HG03571 (cell line): ENCODE measurements around the gene CAGE1.
"Not testable (repeated sequence)": the region's sequence is repeated elsewhere in the genome, so short reads cannot be mapped to it uniquely, and the experiment has no call there.

Experiments used
- ATAC-seq: cut with Tn5 transposase; IDR thresholded peaks from one replicate; pipeline ENCODE4 v1.9.1; 2021; ENCODE audit not compliant: unreplicated experiment

CAGE1 gene

DNA sequence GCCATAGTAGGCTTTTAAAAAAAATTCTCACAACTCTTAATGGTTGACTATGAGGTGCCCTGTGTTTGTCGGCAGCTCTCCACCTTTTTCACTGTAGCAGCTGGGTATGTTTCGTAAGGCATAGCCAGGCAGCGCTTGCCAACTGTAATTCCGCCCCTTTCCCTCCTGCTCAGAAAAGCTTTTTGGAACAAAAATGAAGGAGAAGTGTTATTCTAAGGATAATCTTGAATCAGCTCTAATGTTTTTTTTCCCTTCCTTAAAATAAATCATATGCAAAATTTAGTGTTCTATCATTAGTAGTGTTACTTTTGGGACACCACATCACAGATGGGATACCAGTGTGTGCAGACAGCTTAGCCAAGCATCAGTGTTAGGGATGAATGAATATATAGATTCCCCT is 21.3 kb upstream of the CAGE1 start:
- ATAC-seq, result no peak

DNA sequence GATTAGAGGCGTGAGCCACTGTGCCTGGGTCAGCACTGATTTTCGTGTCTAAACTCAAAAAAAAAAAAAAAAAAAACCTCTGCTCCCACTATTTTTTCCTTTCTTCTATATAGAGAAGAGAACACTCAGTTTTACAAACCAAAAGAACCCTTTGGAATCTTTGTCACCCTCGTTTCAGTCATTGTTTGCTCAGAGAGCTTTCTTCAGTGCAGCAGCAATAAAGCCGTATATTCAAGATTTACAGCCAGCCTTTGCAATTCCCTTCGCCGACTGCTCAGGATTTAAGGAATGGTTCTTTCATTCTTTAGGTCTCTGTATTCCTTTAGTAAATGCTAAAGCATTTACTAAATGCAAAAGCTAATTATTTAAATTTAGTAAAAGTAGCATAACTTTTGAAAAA is 20.2 kb upstream of the CAGE1 start:
- ATAC-seq, result no peak

DNA sequence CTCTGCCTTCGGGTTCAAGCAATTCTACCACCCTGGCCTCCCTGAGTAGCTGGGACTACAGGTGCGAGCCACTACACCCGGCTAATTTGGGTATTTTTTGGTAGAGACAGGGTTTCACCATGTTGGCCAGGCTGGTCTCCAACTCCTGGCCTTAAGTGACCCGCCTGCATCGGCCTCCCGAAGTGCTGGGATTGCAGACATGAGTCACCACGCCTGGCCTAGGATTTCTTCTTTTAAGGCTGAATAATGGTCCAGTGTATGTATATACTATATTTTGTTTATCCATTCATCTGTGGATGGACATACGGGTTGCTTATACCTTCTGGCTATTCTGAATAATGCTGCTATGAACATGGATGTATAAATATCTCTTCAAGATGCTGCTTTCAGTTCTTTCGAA is 17.2 kb upstream of the CAGE1 start:
- ATAC-seq, result no peak

DNA sequence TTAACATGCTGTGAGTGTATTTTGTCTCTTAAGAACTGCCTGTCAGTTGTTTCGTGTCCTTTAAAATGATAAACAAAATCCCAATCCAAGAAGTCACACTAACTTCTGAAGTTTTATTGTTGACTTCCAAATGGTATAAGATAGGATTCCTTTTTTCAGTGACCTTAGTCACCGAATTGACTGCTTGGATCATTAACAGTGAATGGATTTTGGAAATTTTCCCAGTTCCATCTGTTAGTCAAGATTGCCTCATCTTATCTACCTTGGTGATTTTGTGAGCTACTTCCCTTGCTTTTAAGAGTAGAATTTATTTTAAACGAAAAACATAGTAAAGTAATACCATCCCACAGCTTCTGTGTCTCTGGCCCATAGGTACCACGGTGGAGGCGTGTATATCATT is 15.0 kb upstream of the CAGE1 start:
- ATAC-seq, result no peak

DNA sequence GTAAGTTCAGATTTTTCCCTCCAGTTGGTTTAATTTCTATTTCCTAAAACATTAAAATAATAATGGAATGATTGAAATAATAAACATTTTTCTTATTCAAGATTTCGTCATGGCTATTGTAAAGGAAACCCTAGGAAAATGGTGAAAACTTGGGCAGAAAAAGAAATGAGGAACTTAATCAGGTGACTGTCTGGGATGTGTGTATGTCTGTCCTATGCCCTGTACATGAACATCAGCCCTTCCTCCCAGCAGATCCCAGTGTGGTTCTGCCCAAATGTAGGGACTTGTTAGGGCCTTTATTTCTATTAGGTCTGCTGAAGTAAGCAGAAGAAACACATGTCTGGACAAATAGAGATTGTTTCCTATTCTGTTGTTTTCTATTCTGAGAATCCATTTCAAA is 13.2 kb upstream of the CAGE1 start:
- ATAC-seq, result no peak

DNA sequence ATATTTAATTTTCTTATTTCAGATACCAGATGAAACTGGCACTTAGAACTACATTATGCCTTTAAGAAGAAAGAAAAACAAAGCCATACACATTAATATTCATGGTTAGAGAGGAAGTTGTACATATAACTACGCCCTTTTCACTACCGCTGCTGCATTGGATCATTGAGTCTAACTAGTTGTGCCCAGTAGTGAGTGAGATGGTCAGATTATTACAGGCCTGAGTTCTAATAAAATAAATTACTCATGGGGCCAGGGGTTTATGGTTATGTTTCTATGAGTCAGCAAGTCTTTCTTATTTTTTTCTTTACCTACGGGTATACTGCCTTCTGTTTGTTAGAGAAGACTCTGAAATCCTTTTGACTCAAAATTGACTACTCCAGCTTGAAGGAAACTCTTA is 11.5 kb upstream of the CAGE1 start:
- ATAC-seq, result no peak

DNA sequence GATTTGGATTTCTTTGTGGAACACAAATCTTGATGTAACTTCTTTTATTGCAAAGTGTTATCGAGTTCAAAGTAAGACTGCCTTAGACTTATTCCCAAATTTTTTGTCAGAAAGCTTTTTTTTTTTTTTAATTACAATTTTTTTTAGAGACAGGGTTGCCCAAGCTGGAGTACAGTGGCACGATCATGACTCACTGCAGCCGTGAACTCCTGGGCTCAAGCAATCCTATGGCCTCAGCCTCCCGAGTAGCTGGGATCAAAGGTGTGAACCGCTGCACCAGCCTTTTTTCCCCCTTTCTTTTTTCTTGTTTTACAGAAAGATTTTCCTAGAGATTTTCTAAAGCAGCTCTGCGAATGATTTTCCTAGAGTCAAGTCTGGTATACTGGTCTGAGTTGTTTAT is 2.9 kb upstream of the CAGE1 start:
- ATAC-seq, result no peak

DNA sequence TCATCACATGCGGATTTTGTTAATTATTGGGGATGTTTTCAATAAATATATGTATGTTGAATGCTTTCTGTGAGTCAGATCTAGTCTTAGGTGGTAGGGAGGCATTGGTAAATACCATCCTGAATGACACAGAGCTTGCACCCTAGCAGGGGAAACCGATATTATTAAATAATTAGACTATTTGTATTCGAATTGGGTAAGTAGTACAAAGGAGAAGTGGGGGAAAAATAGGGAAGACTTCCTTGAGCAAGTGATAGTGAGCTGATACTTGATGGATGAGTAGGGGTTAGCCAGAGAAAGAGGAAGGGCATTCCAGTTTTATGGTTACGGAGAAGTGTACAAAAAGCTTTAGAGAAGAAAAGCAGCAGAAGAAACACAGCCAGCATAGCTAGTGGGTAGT is 1.6 kb upstream of the CAGE1 start:
- no peak for ATAC-seq

DNA sequence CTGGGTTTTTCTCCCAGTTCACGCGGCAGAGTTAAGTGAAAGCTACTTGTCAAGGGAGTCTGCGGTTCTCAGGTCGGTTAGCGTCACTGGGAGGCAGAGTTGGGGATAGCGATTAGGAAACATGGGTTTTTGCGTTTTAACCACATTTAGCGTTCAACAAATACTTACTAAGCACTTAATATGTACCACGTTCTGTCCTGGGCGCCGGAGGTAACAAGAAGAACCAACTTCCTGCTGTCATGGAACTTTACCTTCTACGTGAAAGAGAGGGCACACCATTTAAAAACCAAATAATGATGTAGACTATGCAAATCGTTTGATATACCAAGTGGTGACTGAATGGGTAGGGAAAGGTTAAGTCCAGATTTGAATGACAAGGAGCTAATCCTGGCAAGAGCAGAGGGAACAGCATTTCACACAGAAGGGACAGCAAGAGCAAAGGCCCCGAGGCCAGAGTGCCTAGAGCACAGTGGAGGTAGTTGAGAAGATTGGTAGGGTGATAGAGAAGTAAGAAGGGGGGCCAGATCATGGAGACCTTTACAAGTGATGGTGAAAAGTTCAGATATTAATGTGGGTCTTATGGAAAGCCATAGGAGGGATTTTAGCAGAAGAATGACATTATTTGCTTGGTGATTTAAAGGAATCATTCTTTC is 810 bp upstream of the CAGE1 start:
- peak; percentile 7 for ATAC-seq

DNA sequence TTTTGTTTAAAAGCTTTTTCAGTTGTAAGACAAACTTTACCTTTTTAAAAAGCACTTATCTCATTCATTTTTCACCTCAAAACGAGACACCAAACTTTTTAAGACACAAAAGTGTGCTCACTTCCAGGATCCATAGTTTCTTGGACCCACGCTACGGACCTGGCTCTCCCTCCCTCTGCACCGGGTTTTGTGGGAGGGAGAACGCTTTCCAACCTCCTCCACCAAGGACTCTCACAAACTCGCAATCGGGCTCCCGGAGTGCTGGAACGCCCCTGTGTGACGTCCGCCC is 436 bp downstream of the CAGE1 start:
- ATAC-seq, result no peak

DNA sequence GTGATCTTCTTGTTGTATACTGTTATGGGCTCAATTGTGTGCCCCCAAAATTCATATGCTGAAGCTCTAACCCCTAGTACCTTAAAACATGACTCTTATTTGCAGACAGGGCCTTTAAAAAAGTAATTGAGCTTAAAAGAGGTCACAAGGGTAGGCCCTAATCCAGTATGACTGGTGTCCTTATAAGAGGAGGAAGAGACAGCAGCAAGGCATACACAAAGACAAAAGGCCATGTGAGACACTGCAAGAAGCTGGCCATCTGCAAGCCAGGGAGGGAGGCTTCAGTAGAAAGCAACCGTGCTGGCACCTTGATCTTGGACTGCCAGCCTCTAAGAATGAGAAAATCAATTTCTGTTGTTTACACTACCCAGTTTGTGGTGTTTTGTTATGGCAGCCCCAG is 8.4 kb downstream of the CAGE1 start:
- no peak for ATAC-seq

DNA sequence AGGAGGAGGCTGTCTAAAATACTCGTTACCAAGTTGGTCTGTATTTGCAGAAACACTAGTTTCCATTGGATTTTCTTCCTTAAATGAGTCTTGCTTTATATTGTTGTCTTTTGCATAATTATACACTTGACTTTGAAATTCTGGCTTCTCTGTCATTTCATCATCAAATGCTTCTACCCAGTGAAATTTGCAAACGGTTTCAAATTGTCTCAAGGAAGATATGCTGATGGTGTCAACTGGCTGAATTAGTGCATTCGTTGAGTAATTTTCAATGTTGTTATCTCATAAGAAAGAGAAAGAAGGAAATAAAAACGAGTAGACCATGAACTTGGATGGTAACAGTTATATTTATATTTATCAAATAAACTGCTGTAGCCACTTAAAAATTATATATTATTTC is 10.8 kb downstream of the CAGE1 start:
- ATAC-seq, result no peak

DNA sequence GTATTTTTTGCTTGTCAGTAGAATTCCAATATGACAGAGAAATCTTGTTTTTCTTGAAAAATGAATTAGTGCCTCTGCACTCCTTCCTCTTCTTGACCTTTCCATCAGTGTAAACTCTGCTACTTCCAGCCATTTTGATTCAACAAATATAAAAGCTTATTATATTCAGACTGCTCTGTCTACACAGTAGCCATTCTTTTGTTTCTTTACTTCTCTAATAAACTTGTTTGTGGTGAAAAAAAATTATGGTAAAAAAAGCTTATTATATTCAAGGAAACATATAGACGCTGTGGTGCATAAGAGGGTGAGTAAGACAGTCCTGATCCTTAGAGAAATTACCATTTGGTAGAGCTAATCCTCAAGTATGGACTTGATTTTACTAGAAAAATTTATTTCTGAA is 11.6 kb downstream of the CAGE1 start:
- ATAC-seq, result no peak

DNA sequence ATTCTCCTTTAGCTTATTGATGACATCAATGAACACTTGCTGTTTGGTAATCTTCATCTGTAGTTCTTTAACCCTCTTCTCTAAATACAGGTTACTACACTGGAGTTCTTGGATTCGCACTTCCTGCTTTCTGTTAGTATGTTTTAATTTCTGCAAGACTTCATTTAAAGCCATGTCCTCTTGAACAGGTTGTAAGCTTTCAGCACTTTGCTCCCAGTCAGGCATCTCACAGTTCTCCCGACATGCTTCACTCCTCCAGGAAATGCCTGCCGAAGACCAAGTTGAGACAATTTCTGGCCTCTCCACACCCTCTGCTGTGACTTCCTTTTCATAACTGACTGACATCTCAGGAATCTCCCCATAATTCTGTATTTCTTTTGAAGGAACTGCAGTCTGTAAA is 15.8 kb downstream of the CAGE1 start:
- no peak for ATAC-seq

DNA sequence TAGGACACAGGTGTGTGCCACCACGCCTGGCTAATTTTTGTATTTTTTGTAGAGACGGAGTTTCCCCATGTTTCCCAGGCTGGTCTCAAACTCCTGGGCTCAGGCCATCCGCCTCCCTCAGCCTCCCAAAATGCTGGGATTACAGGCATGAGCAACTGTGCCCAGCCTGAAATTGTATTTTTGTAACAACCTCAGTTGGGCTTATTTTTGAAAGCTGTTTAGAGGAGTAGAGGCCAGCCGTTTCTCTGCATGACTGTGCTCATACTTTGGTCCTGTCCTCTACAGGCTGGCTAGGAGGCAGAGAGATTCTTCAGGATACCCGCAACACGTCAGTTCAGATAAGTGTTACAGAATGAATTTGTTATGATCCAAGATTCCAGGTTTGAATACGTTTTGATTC is 22.1 kb downstream of the CAGE1 start:
- ATAC-seq, result no peak

DNA sequence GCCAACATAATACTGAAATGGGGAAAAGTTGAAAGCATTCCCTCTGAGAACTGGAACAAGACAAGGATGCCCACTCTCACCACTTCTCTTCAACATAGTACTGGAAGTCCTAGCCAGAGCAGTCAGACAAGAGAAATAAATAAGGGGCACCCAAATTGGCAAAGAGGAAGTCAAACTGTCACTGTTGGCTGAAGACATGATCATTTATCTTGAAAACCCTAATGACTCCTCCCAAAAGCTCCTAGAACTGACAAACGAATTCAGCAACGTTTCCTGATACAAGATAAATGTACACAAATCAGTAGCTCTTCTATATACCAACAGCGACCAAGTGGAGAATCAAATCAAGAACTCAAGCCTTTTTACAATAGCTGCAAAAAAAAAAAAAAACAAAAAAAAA is 37.6 kb downstream of the CAGE1 start:
- ATAC-seq, result not testable (repeated sequence)

DNA sequence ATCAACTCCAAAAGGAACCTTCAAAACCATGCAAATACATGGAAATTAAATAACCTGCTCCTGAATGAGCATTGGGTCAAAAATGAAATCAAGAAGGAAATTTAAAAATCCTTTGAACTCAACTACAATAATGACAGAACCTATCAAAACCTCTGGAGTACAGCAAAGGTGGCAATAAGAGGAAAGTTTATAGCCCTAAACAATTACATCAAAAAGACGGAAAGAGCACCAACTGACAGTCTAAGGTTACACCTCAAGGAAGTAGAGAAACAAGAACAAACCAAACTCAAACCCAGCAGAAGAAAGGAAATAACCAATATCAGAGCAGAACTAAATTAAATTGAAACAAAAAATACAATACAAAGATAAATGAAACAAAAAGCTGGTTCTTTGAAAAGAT is 39.0 kb downstream of the CAGE1 start:
- not testable (repeated sequence) for ATAC-seq

DNA sequence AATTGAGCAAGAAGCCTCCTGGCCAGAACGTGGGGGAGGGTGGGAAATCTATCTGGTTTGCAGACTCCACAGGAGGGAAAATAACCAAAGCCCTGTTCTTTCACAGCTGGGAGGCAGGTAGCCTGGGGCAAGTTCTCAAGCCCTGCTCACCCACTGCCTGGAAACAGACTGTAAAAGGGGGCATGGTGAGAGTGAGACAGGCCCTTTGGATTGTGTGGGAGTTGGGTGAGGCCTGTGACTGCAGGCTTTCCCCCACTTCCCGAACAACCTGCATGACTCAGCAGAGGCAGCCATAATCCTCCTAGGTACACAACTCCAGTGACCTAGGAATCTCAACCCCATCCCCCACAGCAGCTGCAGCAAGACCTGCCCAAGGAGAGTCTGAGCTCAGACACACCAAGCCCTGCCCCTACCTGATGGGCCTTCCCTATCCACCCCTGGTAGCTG is 42.0 kb downstream of the CAGE1 start:
- ATAC-seq, result not testable (repeated sequence)

DNA sequence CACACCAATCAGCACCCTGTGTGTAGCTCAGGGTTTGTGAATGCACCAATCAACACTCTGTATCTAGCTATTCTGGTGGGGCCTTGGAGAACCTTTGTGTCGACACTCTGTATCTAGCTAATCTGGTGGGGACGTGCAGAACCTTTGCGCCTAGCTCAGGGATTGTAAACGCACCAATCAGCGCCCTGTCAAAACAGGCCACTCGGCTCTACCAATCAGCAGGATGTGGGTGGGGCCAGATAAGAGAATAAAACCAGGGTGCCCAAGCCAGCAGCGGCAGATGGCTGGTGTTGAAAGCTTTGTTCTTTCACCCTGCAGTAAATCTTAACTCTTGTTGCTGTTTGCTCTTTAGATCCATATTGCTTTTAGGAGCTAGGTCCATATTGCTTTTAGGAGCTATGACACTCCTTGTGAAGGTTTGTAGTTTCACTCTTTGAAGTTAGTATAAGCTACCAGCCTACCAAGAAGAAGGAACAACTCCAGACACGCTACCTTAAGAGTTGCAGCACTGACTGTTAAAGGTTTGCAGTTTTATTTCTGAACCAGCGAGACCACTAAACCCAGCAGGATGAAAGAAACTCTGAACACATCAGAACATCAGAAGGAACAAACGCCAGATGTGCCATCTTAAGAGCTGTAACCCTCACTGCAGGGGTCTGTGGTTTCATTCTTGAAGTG is 44.6 kb downstream of the CAGE1 start:
- ATAC-seq, result not testable (repeated sequence)

DNA sequence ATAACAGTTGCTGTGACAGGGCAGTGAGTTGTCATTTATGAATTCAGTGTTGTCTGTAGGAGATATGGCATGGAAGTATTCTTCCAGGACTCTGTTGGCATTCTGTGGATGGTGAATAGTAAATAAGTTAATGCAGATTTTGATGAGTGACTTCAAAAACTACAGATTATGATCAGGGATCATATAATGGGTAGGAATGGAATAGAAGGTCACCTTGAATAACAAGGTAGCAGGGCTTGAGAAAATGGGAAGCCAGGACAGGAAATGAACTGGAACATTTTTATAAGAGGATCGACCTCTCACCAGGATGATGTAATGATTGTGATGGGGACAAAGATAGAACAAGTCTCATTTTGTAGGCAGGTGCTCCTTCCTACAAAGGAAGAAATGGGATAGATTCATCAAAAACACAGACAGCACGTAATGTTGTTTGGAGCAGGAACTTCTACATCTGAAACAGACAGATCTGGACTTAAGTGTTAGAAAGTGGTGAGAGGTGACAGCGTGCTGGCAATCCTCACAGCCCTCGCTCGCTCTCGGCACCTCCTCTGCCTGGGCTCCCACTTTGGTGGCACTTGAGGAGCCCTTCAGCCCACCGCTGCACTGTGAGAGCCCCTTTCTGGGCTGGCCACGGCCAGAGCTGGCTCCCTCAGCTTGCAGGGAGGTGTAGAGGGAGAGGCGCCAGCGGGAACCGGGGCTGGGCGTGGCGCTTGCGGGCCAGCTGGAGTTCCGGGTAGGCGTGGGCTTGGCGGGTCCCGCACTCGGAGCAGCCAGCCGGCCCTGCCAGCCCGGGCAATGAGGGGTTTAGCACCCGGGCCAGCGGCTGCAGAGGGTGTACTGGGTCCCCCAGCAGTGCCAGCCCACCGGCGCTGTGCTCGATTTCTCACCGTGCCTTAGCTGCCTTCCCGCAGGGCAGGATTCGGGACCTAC is 45.7 kb downstream of the CAGE1 start:
- no peak for ATAC-seq

DNA sequence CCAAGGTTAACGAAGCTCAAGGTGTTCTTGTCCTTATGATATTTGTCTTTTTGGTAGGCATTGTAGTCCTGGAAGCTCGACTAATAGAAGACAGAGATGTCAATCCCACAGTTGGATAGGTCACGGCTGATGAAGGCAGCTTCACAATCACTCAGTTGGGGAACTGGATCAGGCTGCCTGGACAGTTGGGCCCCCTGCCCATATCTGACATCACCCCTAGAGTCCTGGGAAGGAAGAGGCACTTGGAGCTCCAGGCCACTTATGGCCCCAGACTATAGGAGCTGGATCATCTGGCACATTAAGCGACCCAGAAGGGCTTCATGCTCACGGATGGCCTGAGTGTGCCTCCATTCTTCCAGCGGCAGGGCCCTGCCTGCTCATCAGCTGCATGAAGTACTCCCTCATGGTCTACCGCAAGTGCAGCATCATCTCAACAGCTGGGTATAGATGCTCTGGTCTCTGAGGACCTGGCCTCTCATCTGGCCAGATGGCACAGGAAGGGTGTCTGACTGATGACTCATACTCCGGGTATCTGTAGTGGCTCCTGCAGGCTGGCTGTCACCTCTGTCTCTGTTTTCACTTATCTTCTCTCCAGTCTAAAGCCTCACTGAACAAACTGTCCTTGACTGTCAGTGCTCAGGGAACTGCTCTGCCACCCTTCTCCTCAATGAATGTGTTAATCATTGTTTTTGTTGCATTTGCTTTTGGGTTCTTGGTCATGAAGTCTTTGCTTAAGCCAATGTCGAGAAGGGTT is 47.4 kb downstream of the CAGE1 start:
- no peak for ATAC-seq
